CD4-positive, alpha-beta T cell treated with Interferon alpha-2 for 1 hour (primary cell): Measurements from ENCODE around the gene EFTUD2.
A peak's percentile ranks its signal among the peaks of the same experiment; 100 is the strongest.

ENCODE experiments used
- DNase-seq, 2 donors: peaks; one replicate each; pipeline ENCODE4 v3.0.0-alpha.2; 2020 to 2022

Gene EFTUD2

GRCh38 chr17:44887016-44887415 is 12.2 kb downstream of the EFTUD2 start:
- no peak for DNase-seq

GRCh38 chr17:44884941-44885340 is 14.3 kb downstream of the EFTUD2 start:
- DNase-seq: no peak

- DNase-seq: no peak
These were observed 18.1 kb downstream of the EFTUD2 start for GRCh38 chr17:44881145-44881544.

GRCh38 chr17:44880062-44880461 is 19.2 kb downstream of the EFTUD2 start:
- DNase-seq: no peak

GRCh38 chr17:44879376-44879775 is 19.9 kb downstream of the EFTUD2 start:
- no peak for DNase-seq

GRCh38 chr17:44878627-44879221 is 20.5 kb downstream of the EFTUD2 start:
- peak; percentile 10 to 40 for DNase-seq

- DNase-seq: no peak
These were observed 22.1 kb downstream of the EFTUD2 start for GRCh38 chr17:44877121-44877520.

- DNase-seq: no peak
These were observed 23.5 kb downstream of the EFTUD2 start for GRCh38 chr17:44875761-44876160.

- no peak for DNase-seq
These were observed 27.0 kb downstream of the EFTUD2 start for GRCh38 chr17:44872131-44872768.

- DNase-seq: no peak
These were observed 27.7 kb downstream of the EFTUD2 start for GRCh38 chr17:44871556-44871955.

GRCh38 chr17:44867841-44868240 is 31.4 kb downstream of the EFTUD2 start:
- no peak for DNase-seq

- no peak for DNase-seq
These were observed 33.3 kb downstream of the EFTUD2 start for GRCh38 chr17:44865931-44866330.

- DNase-seq: peak; percentile 64 to 79
These were observed 34.0 kb downstream of the EFTUD2 start for GRCh38 chr17:44865231-44865660.

- DNase-seq: no peak
These were observed 34.4 kb downstream of the EFTUD2 start for GRCh38 chr17:44864831-44865230.

GRCh38 chr17:44863061-44863918 is 36.0 kb downstream of the EFTUD2 start:
- DNase-seq: no peak

GRCh38 chr17:44862278-44862914 is 36.8 kb downstream of the EFTUD2 start:
- DNase-seq: no peak

GRCh38 chr17:44859701-44860100 is 39.5 kb downstream of the EFTUD2 start:
- DNase-seq: no peak

GRCh38 chr17:44854192-44854591 is 45.1 kb downstream of the EFTUD2 start:
- DNase-seq: no peak

GRCh38 chr17:44850612-44851011 is 48.6 kb downstream of the EFTUD2 start:
- DNase-seq: no peak

GRCh38 chr17:44850025-44850424 is 49.2 kb downstream of the EFTUD2 start:
- no peak for DNase-seq

GRCh38 chr17:44848961-44849489 is 50.2 kb downstream of the EFTUD2 start:
- DNase-seq: no peak

- no peak for DNase-seq
These were observed 50.9 kb downstream of the EFTUD2 start for GRCh38 chr17:44848257-44848795.

- no peak for DNase-seq
These were observed 51.7 kb downstream of the EFTUD2 start, which contains the start of gene HIGD1B for GRCh38 chr17:44847586-44847985. TSS of gene HIGD1B (plus strand) at chr17:44847883. CDS start at chr17:44848153, 270 bp downstream.
